CD4-positive, alpha-beta T cell (primary cell): ENCODE data around the gene IFTAP. TPM values are rescaled to one million over a fixed set of nuclear protein-coding genes. Genes with fewer than 3 reads are reported as not detected.

Experiments
- ATAC-seq: fragments of 200-7000 bp; cut with Tn5 transposase; one replicate; pipeline ENCODE4 v1.10.0; 2022; ENCODE audit warnings: mild to moderate bottlenecking; ENCODE audit not compliant: poor library complexity
- CTCF ChIA-PET: fragments of 350-600 bp; sonication (Branson Sonifier 250); formaldehyde crosslinking; loops from one replicate; lab custom pipeline; 2021; ENCODE audit warnings: antibody characterized with exemption, inconsistent platforms; lab: Charles Lee
- POLR2A ChIA-PET: fragments of 350-600 bp; sonication (Branson Sonifier 250); formaldehyde crosslinking; loops from one replicate; lab custom pipeline; 2021; ENCODE audit warnings: antibody characterized with exemption, inconsistent platforms; lab: Charles Lee
- DNase-seq, 14 experiments: peaks; one replicate each; pipeline ENCODE4 v3.0.0-alpha.2; 2013 to 2020; ENCODE audit warnings: mixed read lengths in 2 of 14
- H3K27ac ChIP-seq, 2 donors: one replicate each; pipeline versions ENCODE4 v1.5.1 to v1.7.0; 2013; ENCODE audit warnings: low read length in 2 of 2, low read depth in 1 of 2, mild to moderate bottlenecking in 1 of 2
- H3K27me3 ChIP-seq, 2 experiments: 1 replicate in 1 of 2; 2 replicates in 1 of 2; pipeline versions ENCODE4 v1.6.1 to v1.7.0; 2013; ENCODE audit warnings: low read length in 2 of 2, control low read depth in 1 of 2, mild to moderate bottlenecking in 1 of 2, moderate library complexity in 1 of 2; ENCODE audit not compliant: insufficient read depth in 2 of 2, control insufficient read depth in 1 of 2
- H3K36me3 ChIP-seq: one replicate; pipeline ENCODE4 v1.6.1; 2013; ENCODE audit warnings: low read length, control low read depth; ENCODE audit not compliant: insufficient read depth
- H3K4me1 ChIP-seq: one replicate; pipeline ENCODE4 v1.6.1; 2013; ENCODE audit warnings: low read length, control low read depth; ENCODE audit not compliant: insufficient read depth
- H3K4me3 ChIP-seq: one replicate; pipeline ENCODE4 v1.5.1; 2013; ENCODE audit warnings: mild to moderate bottlenecking, low read length, moderate library complexity
- H3K9me3 ChIP-seq, 2 experiments: 1 replicate in 1 of 2; 2 replicates in 1 of 2; pipeline versions ENCODE4 v1.6.1 to v1.7.0; 2013; ENCODE audit warnings: low read length in 2 of 2, mild to moderate bottlenecking in 2 of 2, control low read depth in 1 of 2, moderate library complexity in 1 of 2; ENCODE audit not compliant: control insufficient read depth in 1 of 2, insufficient read depth in 1 of 2
- H3K27ac Mint-ChIP-seq: one replicate; pipeline ENCODE4 v1.8.0; 2020; ENCODE audit warnings: mixed read lengths
- H3K27me3 Mint-ChIP-seq: one replicate; pipeline ENCODE4 v1.8.0; 2021; ENCODE audit warnings: mixed read lengths
- H3K36me3 Mint-ChIP-seq: one replicate; pipeline ENCODE4 v1.8.0; 2021; ENCODE audit warnings: low read depth, mixed read lengths
- H3K4me1 Mint-ChIP-seq: one replicate; pipeline ENCODE4 v1.8.0; 2021; ENCODE audit warnings: low read depth, mixed read lengths
- H3K4me3 Mint-ChIP-seq: one replicate; pipeline ENCODE4 v1.8.0; 2020; ENCODE audit warnings: mild to moderate bottlenecking, mixed read lengths
- H3K9me3 Mint-ChIP-seq: one replicate; pipeline ENCODE4 v1.8.0; 2020; ENCODE audit warnings: mixed read lengths
- CTCF ChIP-seq: fragments of 200-600 bp; IDR thresholded peaks from one replicate; pipeline ENCODE4 v1.8.0; 2022; ENCODE audit warnings: antibody characterized with exemption, mild to moderate bottlenecking
- intact Hi-C, 2 experiments: fragments of 100-400 bp; cut with DNase I in 1 of 2; cut with micrococcal nuclease in 1 of 2; formaldehyde crosslinking; loops; one replicate each; pipeline versions ENCODE4 v1.15.1 to v1.9.0; 2023 to 2025; cut with DNase I, micrococcal nuclease
- total RNA-seq, 174 experiments: library from RNA in 2 of 174; stranded (reverse) in 2 of 174; gene quantifications; one replicate each; pipeline ENCODE4 v1.2.3 and lab custom pipeline; 2021 to 2026

Gene IFTAP
- total RNA-seq, 2 experiments from 2014 or later, result 1.7 to 1.9 TPM

DNA sequence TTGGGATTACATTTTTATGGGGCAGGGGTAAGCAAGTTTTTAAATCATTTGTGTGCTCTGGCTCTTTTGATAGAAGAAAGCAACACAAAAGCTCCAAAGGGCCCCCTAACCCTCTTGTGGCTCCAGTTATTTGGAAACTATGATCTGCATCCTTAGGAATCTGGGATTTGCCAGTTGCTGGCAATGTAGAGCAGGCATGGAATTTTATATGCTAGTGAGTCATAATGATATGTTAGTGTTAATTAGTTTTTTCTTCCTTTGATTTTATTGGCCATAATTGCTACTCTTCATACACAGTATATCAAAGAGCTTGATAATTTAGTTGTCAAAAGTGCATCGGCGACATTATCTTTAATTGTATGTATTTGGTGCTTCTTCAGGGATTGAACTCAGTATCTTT lies 16.4 kb upstream of the IFTAP start:
- peaks cover 0 to under 1% of the 10 kb centered on the region in 2 experiments for H3K27me3 ChIP-seq
- H3K4me3 ChIP-seq, result no peak overlapping the region
- ATAC-seq (no peak), DNase-seq (no peak)
- TF ChIP-seq CTCF, result no peak
- peaks cover 7 to 8% of the 10 kb centered on the region in 2 experiments for H3K9me3 ChIP-seq
- CTCF ChIA-PET, result no interaction called here
- no peaks in the 10 kb centered on the region for H3K36me3 Mint-ChIP-seq
- no peak overlapping the region for H3K27ac Mint-ChIP-seq
- H3K9me3 Mint-ChIP-seq, result peaks cover 7% of the 10 kb centered on the region
- peaks cover 26% of the 10 kb centered on the region for H3K27me3 Mint-ChIP-seq
- H3K4me3 Mint-ChIP-seq, result no peak overlapping the region
- H3K4me1 Mint-ChIP-seq, result no peaks in the 10 kb centered on the region
- no peaks in the 10 kb centered on the region for H3K4me1 ChIP-seq
- intact Hi-C loops, result no loop called here
- no peak overlapping the region for H3K27ac ChIP-seq
- POLR2A ChIA-PET, result no interaction called here
- H3K36me3 ChIP-seq, result no peaks in the 10 kb centered on the region

- DNase-seq (no peak), ATAC-seq (no peak)
- Histone ChIP-seq H3K4me3 (no peak overlapping the region), H3K4me1 (no peaks in the 10 kb centered on the region), H3K9me3 (peaks cover 7 to 8% of the 10 kb centered on the region in 2 experiments), H3K27ac (no peak overlapping the region), H3K36me3 (no peaks in the 10 kb centered on the region), H3K27me3 (no peaks in the 10 kb centered on the region)
- CTCF ChIA-PET, result no interaction called here
- POLR2A ChIA-PET, result no interaction called here
- peaks cover 7% of the 10 kb centered on the region for H3K9me3 Mint-ChIP-seq
- H3K27ac Mint-ChIP-seq, result no peak overlapping the region
- no peaks in the 10 kb centered on the region for H3K4me1 Mint-ChIP-seq
- TF ChIP-seq CTCF, result no peak
- H3K36me3 Mint-ChIP-seq, result no peaks in the 10 kb centered on the region
- intact Hi-C loops, result no loop called here
- H3K27me3 Mint-ChIP-seq, result peaks cover 25% of the 10 kb centered on the region
- no peak overlapping the region for H3K4me3 Mint-ChIP-seq
These were observed 15.8 kb upstream of the IFTAP start for GRCh38 chr11:36578458-36578857.

GRCh38 chr11:36581536-36581935 lies 12.8 kb upstream of the IFTAP start:
- H3K36me3 Mint-ChIP-seq, result no peaks in the 10 kb centered on the region
- Histone ChIP-seq H3K4me3 (no peak overlapping the region), H3K27me3 (no peaks in the 10 kb centered on the region), H3K9me3 (peaks cover 7 to 8% of the 10 kb centered on the region in 2 experiments), H3K36me3 (no peaks in the 10 kb centered on the region), H3K4me1 (no peaks in the 10 kb centered on the region), H3K27ac (no peak overlapping the region)
- H3K27ac Mint-ChIP-seq, result no peak overlapping the region
- CTCF ChIA-PET, result no interaction called here
- intact Hi-C loops, result no loop called here
- no peak for TF ChIP-seq CTCF
- peaks cover 12% of the 10 kb centered on the region for H3K27me3 Mint-ChIP-seq
- ATAC-seq, result no peak
- POLR2A ChIA-PET, result no interaction called here
- peaks cover 7% of the 10 kb centered on the region for H3K9me3 Mint-ChIP-seq
- no peaks in the 10 kb centered on the region for H3K4me1 Mint-ChIP-seq
- no peak overlapping the region for H3K4me3 Mint-ChIP-seq
- no peak for DNase-seq
